Neuronal stem cell (in vitro differentiated cells): Measurements from ENCODE around the gene KLK5.
A peak's percentile ranks its signal among the peaks of the same experiment; 100 is the strongest.
"Not testable (repeated sequence)": the region's sequence is repeated elsewhere in the genome, so short reads cannot be mapped to it uniquely, and the experiment has no call there.

Experiments used
- DNase-seq: peaks from one replicate; pipeline ENCODE4 v3.0.0-alpha.2; 2013; ENCODE audit warnings: low spot score
- H2AFZ ChIP-seq: one replicate; pipeline ENCODE4 v1.6.1; 2013; ENCODE audit warnings: mild to moderate bottlenecking, low read length, inconsistent platforms
- H2AK5ac ChIP-seq: 2 replicates; pipeline ENCODE4 v1.6.1; 2013; ENCODE audit warnings: low read depth, mild to moderate bottlenecking, inconsistent platforms, low read length, moderate library complexity, mixed read lengths
- H2BK120ac ChIP-seq: 2 replicates; pipeline ENCODE4 v1.6.1; 2013; ENCODE audit warnings: low read depth, mild to moderate bottlenecking, inconsistent platforms, low read length, moderate library complexity, mixed read lengths
- H2BK12ac ChIP-seq: one replicate; pipeline ENCODE4 v1.6.1; 2013; ENCODE audit warnings: low read length, inconsistent platforms
- H2BK15ac ChIP-seq: 2 replicates; pipeline ENCODE4 v1.6.1; 2013; ENCODE audit warnings: mild to moderate bottlenecking, low read length, inconsistent platforms, mixed read lengths
- H2BK5ac ChIP-seq: one replicate; pipeline ENCODE4 v1.6.1; 2013; ENCODE audit warnings: inconsistent platforms, mild to moderate bottlenecking, low read length, moderate library complexity
- H3K14ac ChIP-seq: one replicate; pipeline ENCODE4 v1.6.1; 2013; ENCODE audit warnings: low read length, inconsistent platforms
- H3K18ac ChIP-seq: 2 replicates; pipeline ENCODE4 v1.6.1; 2013; ENCODE audit warnings: low read length, inconsistent platforms
- H3K23ac ChIP-seq: 2 replicates; pipeline ENCODE4 v1.6.1; 2013; ENCODE audit warnings: low read depth, mild to moderate bottlenecking, mixed read lengths, low read length, inconsistent platforms; ENCODE audit not compliant: poor library complexity
- H3K27ac ChIP-seq: replicated peaks from 3 replicates; pipeline ENCODE4 v1.5.1; 2013; ENCODE audit warnings: low read length, inconsistent platforms
- H3K27me3 ChIP-seq, 3 experiments: 2 replicates each; pipeline ENCODE4 v1.6.1; 2013; ENCODE audit warnings: low read length in 3 of 3, mild to moderate bottlenecking in 2 of 3, inconsistent platforms in 1 of 3, low read depth in 1 of 3, mixed read lengths in 1 of 3, moderate library complexity in 1 of 3; ENCODE audit not compliant: control insufficient read depth in 3 of 3, insufficient read depth in 3 of 3
- H3K36me3 ChIP-seq, 2 donors: replicated peaks in 1 of 2; 2 replicates each; pipeline ENCODE4 v1.6.1; 2013; ENCODE audit warnings: low read length in 2 of 2; ENCODE audit not compliant: control insufficient read depth in 2 of 2, insufficient read depth in 2 of 2
- H3K4ac ChIP-seq: 2 replicates; pipeline ENCODE4 v1.6.1; 2013; ENCODE audit warnings: inconsistent platforms, mild to moderate bottlenecking, low read length, moderate library complexity
- H3K4me1 ChIP-seq, 2 donors: 1 replicate in 1 of 2; 2 replicates in 1 of 2; pipeline ENCODE4 v1.6.1; 2013; ENCODE audit warnings: low read length in 2 of 2, low read depth in 1 of 2; ENCODE audit not compliant: control insufficient read depth in 2 of 2, insufficient read depth in 1 of 2
- H3K4me2 ChIP-seq: one replicate; pipeline ENCODE4 v1.6.1; 2013; ENCODE audit warnings: mild to moderate bottlenecking, low read length, inconsistent platforms; ENCODE audit not compliant: insufficient read depth, poor library complexity, severe bottlenecking
- H3K4me3 ChIP-seq, 2 donors: 2 replicates each; pipeline ENCODE4 v1.5.1; 2013; ENCODE audit warnings: low read length in 2 of 2, mild to moderate bottlenecking in 2 of 2, inconsistent platforms in 1 of 2, moderate library complexity in 1 of 2
- H3K79me1 ChIP-seq: one replicate; pipeline ENCODE4 v1.6.1; 2013; ENCODE audit warnings: low read depth, mild to moderate bottlenecking, inconsistent platforms, low read length, moderate library complexity
- H3K9ac ChIP-seq: one replicate; pipeline ENCODE4 v1.6.1; 2013; ENCODE audit warnings: mild to moderate bottlenecking, low read depth, low read length, inconsistent platforms; ENCODE audit not compliant: poor library complexity
- H3K9me3 ChIP-seq, 2 donors: replicated peaks in 1 of 2; 2 replicates each; pipeline versions ENCODE3 to v1.6.1; 2013; ENCODE audit warnings: low read length in 2 of 2, mild to moderate bottlenecking in 2 of 2, inconsistent platforms in 1 of 2, low read depth in 1 of 2, mixed read lengths in 1 of 2, moderate library complexity in 1 of 2; ENCODE audit not compliant: control insufficient read depth in 2 of 2, insufficient read depth in 1 of 2
- H4K8ac ChIP-seq: one replicate; pipeline ENCODE4 v1.6.1; 2013; ENCODE audit warnings: low read depth, mild to moderate bottlenecking, inconsistent platforms, low read length, moderate library complexity
- H4K91ac ChIP-seq: one replicate; pipeline ENCODE4 v1.6.1; 2013; ENCODE audit warnings: low read length, low read depth, mild to moderate bottlenecking, inconsistent platforms; ENCODE audit not compliant: poor library complexity
- WGBS, 2 donors: extraction: QIAGEN DNeasy Blood & Tissue Kit; methylation state at CpG; one replicate each; pipeline ENCODE4 v1.1.7; 2013; ENCODE audit warnings: missing lambda C conversion rate in 2 of 2, mixed read lengths in 1 of 2; ENCODE audit not compliant: insufficient read length in 2 of 2, insufficient replicate concordance in 1 of 2; ENCODE audit errors: extremely low coverage in 2 of 2; 5-methylcytosine and 5-hydroxymethylcytosine counted together

KLK5 gene

DNA sequence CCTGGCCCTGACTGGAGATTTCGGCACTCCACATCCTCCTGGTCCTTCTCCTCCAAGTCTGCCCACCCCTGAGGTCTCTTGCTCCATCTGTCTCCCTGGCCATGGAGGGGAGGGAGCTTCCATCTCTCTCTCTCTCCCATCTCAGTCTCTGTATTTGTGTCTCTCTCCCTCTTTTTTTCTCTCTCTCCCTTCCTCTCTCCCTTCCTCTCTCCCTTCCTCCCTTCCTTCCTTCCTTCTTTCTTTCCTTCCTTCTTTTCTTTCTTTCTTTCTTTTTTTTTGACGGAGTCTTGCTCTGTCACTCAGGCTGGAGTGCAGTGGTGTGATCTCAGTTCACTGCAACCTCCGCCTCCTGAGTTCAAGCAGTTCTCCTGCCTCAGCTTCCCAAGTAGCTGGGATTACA, 17.0 kb upstream of the KLK5 start:
- H3K27me3 ChIP-seq, H2BK120ac ChIP-seq, H3K36me3 ChIP-seq, H3K9me3 ChIP-seq, DNase-seq, H3K9ac ChIP-seq, H3K79me1 ChIP-seq, H4K8ac ChIP-seq, H3K23ac ChIP-seq, H2BK12ac ChIP-seq, H3K4ac ChIP-seq, H4K91ac ChIP-seq, H2AFZ ChIP-seq, H3K27ac ChIP-seq, H3K4me2 ChIP-seq, H3K14ac ChIP-seq, H3K4me3 ChIP-seq: not testable (repeated sequence)
- H2BK5ac ChIP-seq = peak overlapping the region; percentile 2
- H3K4me1 ChIP-seq = peaks cover 0 to 15% of the 10 kb centered on the region in 2 donors
- H3K18ac ChIP-seq = peak overlapping the region; percentile 92
- peak overlapping the region; percentile 92 for H2AK5ac ChIP-seq
- peak overlapping the region; percentile 98 for H2BK15ac ChIP-seq
- WGBS, 2 donors = no CpG with 5 or more reads among the region's 3 CpGs

DNA sequence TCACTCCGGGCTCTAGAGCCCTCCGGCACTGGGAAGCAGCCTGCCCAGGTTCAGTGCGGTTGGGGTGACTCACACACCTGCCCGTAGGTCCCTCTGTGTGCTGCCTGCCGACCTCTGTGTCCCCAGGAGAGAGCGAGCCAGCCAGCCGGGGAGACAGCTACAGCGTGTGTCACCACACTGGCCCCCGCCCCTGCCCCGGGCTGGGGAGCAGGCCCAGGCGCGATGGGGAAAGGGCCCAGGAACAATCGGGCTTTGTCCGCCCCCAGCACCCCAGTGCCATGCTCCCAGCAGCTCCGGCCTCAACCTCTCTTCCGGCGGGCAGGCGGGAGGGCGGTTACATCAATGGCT, 16.5 kb upstream of the KLK5 start, which contains the start of gene KLK6:
KLK6 (minus strand) TSS at position 179 of the 348 bp plus-strand sequence. CDS start 1,487 bp downstream, outside the sequence.
- Histone ChIP-seq H2BK15ac (peak within 1 kb of the TSS; percentile 98), H2BK12ac (peak within 1 kb of the TSS; percentile 95), H3K36me3 (no peaks in the 10 kb centered on the region), H3K14ac (no peak within 1 kb of the TSS), H3K18ac (peak within 1 kb of the TSS; percentile 92), H3K9me3 (no peaks in the 10 kb centered on the region), H3K27ac (no peak within 1 kb of the TSS), H2AK5ac (peak within 1 kb of the TSS; percentile 92), H2BK120ac (no peak within 1 kb of the TSS), H3K4me2 (no peak within 1 kb of the TSS), H3K79me1 (no peaks in the 10 kb centered on the region), H3K4me1 (peaks cover 0 to 15% of the 10 kb centered on the region in 2 donors), H4K8ac (peak within 1 kb of the TSS; percentile 27), H3K27me3 (peaks cover 0 to 2% (median 0%) of the 10 kb centered on the region in 3 experiments), H3K4ac (peak within 1 kb of the TSS; percentile 61), H2BK5ac (peak within 1 kb of the TSS; percentile 2), H4K91ac (no peak within 1 kb of the TSS), H2AFZ (peak within 1 kb of the TSS; percentile 29), H3K9ac (peak within 1 kb of the TSS; percentile 54), H3K4me3 (no peak within 1 kb of the TSS), H3K23ac (peak within 1 kb of the TSS; percentile 77)
- no peak for DNase-seq
- WGBS, 2 donors = no CpG with 5 or more reads among the region's 19 CpGs

DNA sequence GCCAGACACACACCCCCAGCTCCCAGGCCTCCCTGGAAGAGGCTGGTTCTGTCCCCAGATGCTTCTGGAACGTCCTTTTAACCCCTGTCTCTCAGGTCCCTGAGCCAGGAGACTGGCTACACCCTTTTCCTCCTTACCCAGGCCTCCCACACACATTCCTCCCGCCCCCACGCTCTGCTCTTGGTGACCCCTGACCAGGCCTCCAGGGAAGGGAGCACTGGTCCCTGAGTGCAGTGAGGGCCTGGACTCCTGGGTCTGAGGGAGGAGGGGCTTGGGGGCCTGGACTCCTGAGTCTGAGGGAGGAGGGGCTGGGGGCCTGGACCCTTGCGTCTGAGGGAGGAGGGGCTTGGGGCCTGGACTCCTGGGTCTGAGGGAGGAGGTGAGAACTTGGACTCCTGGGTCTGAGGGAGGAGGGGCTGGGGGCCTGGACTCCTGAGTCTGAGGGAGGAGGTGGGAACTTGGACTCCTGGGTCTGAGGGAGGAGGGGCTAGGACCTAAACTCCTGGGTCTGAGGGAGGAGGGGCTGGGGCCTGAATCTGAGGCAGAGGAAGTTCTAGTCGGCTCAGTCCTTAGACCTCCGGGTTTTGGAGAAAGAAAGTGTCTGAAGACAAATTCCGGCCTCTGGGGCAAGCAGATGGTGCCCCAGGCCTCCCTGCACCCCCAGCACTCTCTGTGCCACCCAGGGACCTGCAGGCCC, 16.0 kb upstream of the KLK5 start:
- Histone ChIP-seq H2AK5ac (peak overlapping the region; percentile 92), H3K4me1 (peaks cover 0 to 15% of the 10 kb centered on the region in 2 donors), H3K18ac (peak overlapping the region; percentile 92), H4K91ac (no peak overlapping the region), H3K79me1 (no peaks in the 10 kb centered on the region), H4K8ac (no peak overlapping the region), H3K4me3 (no peak overlapping the region), H2AFZ (peak overlapping the region; percentile 29), H2BK120ac (no peak overlapping the region), H3K36me3 (no peaks in the 10 kb centered on the region), H3K4me2 (no peak overlapping the region), H3K9ac (peak overlapping the region; percentile 54), H3K14ac (no peak overlapping the region), H3K23ac (peak overlapping the region; percentile 77), H3K4ac (peak overlapping the region; percentile 61), H3K27me3 (peaks cover 0 to 2% (median 0%) of the 10 kb centered on the region in 3 experiments), H2BK15ac (peak overlapping the region; percentile 98), H3K27ac (no peak overlapping the region), H3K9me3 (no peaks in the 10 kb centered on the region), H2BK5ac (peak overlapping the region; percentile 2), H2BK12ac (peak overlapping the region; percentile 95)
- no CpG with 5 or more reads among the region's 7 CpGs for WGBS, 2 donors
- no peak for DNase-seq

DNA sequence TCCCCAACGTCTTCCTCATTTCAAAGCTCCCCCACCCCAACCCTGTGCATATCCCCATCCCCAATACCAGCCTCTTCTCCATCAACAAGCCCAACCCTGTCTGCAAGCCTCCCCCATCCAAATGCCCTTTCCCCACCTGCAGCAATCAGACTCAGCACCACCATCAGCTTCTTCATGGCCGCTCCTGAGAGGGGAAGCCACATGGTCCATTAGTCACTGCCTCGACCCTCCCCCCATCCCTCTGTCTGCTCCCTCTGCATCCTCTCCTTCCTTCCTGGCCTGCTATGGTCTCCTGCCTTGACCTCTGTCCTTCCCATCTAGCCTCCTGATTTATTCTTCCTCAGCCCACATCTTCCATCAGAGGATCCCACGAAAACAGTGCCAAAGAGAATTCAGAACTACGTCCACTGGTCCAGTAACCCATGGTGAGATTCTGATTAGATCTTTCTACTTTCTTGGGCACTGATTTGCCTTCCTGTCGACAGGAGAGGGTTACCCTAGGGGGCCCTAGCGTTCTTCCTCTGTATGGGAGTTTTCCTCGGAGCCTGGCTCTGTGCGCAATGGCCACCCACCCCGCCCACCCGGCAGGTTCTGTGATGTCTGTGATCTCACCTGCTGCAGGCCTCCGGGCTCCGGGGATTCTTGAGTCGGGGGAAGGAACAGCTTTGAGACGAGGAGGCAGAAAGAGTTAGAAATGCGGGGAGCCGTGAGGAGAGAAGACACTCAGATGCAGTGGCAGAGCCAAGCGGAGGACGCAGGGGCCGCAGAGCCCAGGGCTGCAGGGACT, 15.3 kb upstream of the KLK5 start:
- Histone ChIP-seq H3K4ac (no peak overlapping the region), H3K27ac (no peak overlapping the region), H3K4me3 (no peak overlapping the region), H3K4me2 (no peak overlapping the region), H3K18ac (peak overlapping the region; percentile 61), H3K23ac (no peak overlapping the region), H2AFZ (no peak overlapping the region), H4K91ac (no peak overlapping the region), H2BK120ac (no peak overlapping the region), H2BK5ac (no peak overlapping the region), H4K8ac (no peak overlapping the region), H2AK5ac (no peak overlapping the region), H3K79me1 (no peaks in the 10 kb centered on the region), H2BK12ac (no peak overlapping the region), H2BK15ac (no peak overlapping the region), H3K36me3 (no peaks in the 10 kb centered on the region), H3K9me3 (no peaks in the 10 kb centered on the region), H3K27me3 (peaks cover 0 to 2% (median 0%) of the 10 kb centered on the region in 3 experiments), H3K4me1 (peaks cover 0 to 15% of the 10 kb centered on the region in 2 donors), H3K9ac (peak overlapping the region; percentile 39), H3K14ac (no peak overlapping the region)
- no peak for DNase-seq
- 100% methylated on average over 1 of the region's 20 CpGs; no CpG with 5 or more reads in 1 of the 2 donors for WGBS, 2 donors
